ENCODE measurements around the gene TP53AIP1.

- TF ChIP-seq CTCF (conservative IDR thresholded peaks at IDR 0.05) (no peak), ZFX (IDR thresholded peaks at IDR 0.05) (no peak)
Measured at GRCh38 chr11:128933481-128934178, 9.0 kb downstream of the TP53AIP1 start.
